Measurements from ENCODE around the gene UTY. TPM values are rescaled to one million over a fixed set of nuclear protein-coding genes. Genes with fewer than 3 reads are reported as not detected.

UTY gene
- total and polyA plus RNA-seq, 8 donors = 1.9 to 54.0 (median 11.2) TPM; not detected in 3

- peaks cover 0 to 14% (median 0%) of the 10 kb centered on the region in 4 donors for H3K36me3 ChIP-seq
- no peak for DNase-seq
- intact Hi-C loops (cut with DNase I; ENCODE audit: low total_unique reads) = no loop called here
Measured at GRCh38 chrY:13415556-13415955, 64.3 kb downstream of the UTY start.

GRCh38 chrY:13398876-13399275, 81.0 kb downstream of the UTY start:
- Histone ChIP-seq H3K36me3 (peaks cover 0 to 7% (median 0%) of the 10 kb centered on the region in 4 donors), H3K27ac (no peak overlapping the region), H3K4me3 (no peak overlapping the region), H3K4me1 (no peaks in the 10 kb centered on the region), H3K27me3 (no peaks in the 10 kb centered on the region), H3K9me3 (no peaks in the 10 kb centered on the region)
- intact Hi-C loops (cut with DNase I; ENCODE audit: low total_unique reads) = no loop called here
- no peak for DNase-seq
- TF ChIP-seq POLR2AphosphoS5 (IDR thresholded peaks at IDR 0.05) (no peak), POLR2A (IDR thresholded peaks at IDR 0.05) (no peak), EP300 (IDR thresholded peaks at IDR 0.05) (no peak)
- TF ChIP-seq, protein P1, sequence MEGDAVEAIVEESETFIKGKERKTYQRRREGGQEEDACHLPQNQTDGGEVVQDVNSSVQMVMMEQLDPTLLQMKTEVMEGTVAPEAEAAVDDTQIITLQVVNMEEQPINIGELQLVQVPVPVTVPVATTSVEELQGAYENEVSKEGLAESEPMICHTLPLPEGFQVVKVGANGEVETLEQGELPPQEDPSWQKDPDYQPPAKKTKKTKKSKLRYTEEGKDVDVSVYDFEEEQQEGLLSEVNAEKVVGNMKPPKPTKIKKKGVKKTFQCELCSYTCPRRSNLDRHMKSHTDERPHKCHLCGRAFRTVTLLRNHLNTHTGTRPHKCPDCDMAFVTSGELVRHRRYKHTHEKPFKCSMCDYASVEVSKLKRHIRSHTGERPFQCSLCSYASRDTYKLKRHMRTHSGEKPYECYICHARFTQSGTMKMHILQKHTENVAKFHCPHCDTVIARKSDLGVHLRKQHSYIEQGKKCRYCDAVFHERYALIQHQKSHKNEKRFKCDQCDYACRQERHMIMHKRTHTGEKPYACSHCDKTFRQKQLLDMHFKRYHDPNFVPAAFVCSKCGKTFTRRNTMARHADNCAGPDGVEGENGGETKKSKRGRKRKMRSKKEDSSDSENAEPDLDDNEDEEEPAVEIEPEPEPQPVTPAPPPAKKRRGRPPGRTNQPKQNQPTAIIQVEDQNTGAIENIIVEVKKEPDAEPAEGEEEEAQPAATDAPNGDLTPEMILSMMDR (IDR thresholded peaks at IDR 0.05) = no peak
- 36 to 70% (median 53%) methylated on average over 2 of the region's 2 CpGs; no CpG with 5 or more reads in 2 of the 5 donors for WGBS, 5 donors

More at GRCh38 chrY:13415556-13415955, 64.3 kb downstream of the UTY start:
- Histone ChIP-seq H3K4me1 (peaks cover 0 to 4% (median 0%) of the 10 kb centered on the region in 4 donors), H3K9me3 (no peaks in the 10 kb centered on the region), H3K4me3 (no peak overlapping the region), H3K27ac (no peak overlapping the region), H3K27me3 (no peaks in the 10 kb centered on the region)
- no peak for TF ChIP-seq EP300 (IDR thresholded peaks at IDR 0.05)

DNA sequence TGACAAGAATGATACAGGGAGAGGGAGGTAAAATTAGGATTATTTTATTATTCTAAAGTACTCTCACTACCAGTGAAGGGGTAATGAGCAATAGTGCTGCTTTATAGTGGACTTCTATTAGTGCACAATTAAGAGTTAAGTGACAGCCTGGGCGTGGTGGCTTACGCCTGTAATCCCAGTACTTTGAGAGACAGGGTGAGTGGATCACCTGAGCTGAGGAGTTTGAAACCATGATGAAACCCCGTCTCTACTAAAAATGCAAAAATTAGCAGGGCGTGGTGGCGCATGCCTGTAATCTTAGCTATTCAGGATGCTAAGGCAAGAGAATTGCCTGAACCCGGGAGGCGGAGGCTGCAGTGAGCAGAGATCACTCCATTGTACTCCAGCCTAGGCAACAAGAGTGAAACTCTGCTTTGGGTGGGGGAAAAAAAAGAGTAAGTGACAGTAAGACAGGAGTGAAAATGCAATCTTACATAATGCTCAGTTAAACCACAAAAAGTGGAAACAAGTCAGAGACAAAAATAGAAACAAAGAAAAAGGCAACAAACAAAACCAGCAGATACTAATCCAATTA, 98.6 kb downstream of the UTY start:
- H3K4me1 ChIP-seq = no peaks in the 10 kb centered on the region
- TF ChIP-seq POLR2A (IDR thresholded peaks at IDR 0.05) = no peak
- TF ChIP-seq EP300 (IDR thresholded peaks at IDR 0.05) = no peak
- TF ChIP-seq POLR2AphosphoS5 (IDR thresholded peaks at IDR 0.05) = no peak
- TF ChIP-seq, protein P1 (IDR thresholded peaks at IDR 0.05) = no peak
- H3K4me3 ChIP-seq = no peak overlapping the region
- no peaks in the 10 kb centered on the region for H3K9me3 ChIP-seq
- no peaks in the 10 kb centered on the region for H3K27me3 ChIP-seq
- 79 to 88% (median 82%) methylated on average over 7 of the region's 7 CpGs; no CpG with 5 or more reads in 2 of the 5 donors for WGBS, 5 donors
- H3K27ac ChIP-seq = no peak overlapping the region
- DNase-seq = no peak
- H3K36me3 ChIP-seq = no peaks in the 10 kb centered on the region
- intact Hi-C loops (cut with DNase I; ENCODE audit: low total_unique reads) = no loop called here

DNA sequence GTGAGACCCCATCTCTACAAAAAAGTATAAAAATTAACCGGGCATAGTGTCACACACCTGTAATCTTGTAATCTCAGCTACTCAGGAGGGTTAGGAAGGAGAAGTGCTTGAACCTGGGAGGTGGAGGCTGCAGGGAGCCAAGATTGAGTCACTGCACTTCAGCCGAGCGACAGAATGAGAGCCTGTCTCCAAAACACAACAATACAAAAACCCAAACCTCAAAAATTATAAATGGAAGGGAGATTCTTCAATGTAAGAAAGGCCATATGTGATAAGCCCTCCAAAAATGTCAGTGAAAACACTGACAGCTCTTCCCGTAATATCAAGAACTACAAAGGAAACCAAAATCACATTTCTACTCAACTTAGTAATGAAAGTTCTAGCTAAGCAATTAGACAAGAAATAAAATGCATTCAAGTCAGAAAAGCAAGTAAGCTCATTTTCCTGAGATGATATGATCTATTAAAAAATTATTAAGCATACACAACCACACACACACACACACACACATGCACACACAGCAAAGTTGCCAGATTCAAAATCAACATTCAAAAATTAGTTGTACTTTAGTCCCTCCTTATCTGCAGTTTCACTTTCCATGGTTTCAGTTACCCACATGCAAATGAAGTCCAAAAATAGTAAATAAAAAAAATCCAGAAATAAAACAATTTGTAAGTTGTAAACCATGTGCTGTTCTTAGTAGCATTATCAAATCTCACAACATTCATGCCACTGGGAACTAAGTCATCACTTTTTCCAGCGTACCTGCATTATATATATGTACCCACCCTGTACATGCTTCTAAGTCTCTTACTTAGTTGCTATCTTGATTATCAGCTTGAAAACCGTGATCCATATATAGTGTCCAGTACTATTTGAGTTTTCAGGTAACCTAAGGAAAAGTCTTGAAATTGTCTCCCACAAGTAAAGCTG, 108.7 kb downstream of the UTY start:
- no peak for DNase-seq
- intact Hi-C loops (cut with DNase I; ENCODE audit: low total_unique reads) = no loop called here
- WGBS, 5 donors = 48 to 70% (median 65%) methylated on average over 5 to 6 of the region's 6 CpGs; no CpG with 5 or more reads in 2 of the 5 donors
- TF ChIP-seq POLR2AphosphoS5 (IDR thresholded peaks at IDR 0.05) = no peak
- TF ChIP-seq, protein P1 (IDR thresholded peaks at IDR 0.05) = no peak
- TF ChIP-seq EP300 (IDR thresholded peaks at IDR 0.05) = no peak
- no peak for TF ChIP-seq POLR2A (IDR thresholded peaks at IDR 0.05)
- no peaks in the 10 kb centered on the region for H3K27me3 ChIP-seq
- no peak overlapping the region for H3K27ac ChIP-seq
- peaks cover 0 to 11% (median 0%) of the 10 kb centered on the region in 4 donors for H3K4me1 ChIP-seq
- H3K36me3 ChIP-seq = peaks cover 0 to 5% (median 0%) of the 10 kb centered on the region in 4 donors
- H3K4me3 ChIP-seq = no peak overlapping the region
- H3K9me3 ChIP-seq = no peaks in the 10 kb centered on the region
